GM23338 (cell line): ENCODE data around the gene IL22RA1.

Source experiments
- CREB1 ChIP-seq: fragments of 250-450 bp; sonication (Bioruptor Pico); IDR thresholded peaks from 2 replicates; pipeline ENCODE4 v1.5.0; 2020; ENCODE audit warnings: low read depth, mild to moderate bottlenecking, moderate library complexity
- CTCF ChIP-seq, 2 experiments: fragments of 200-600 bp in 1 of 2; sonication (generic) in 1 of 2; conservative IDR thresholded peaks; 2 replicates each; pipeline versions ENCODE4 v1.5.1 to v1.6.1; 2016 to 2017; ENCODE audit warnings: antibody characterized with exemption in 2 of 2, low read depth in 2 of 2, mild to moderate bottlenecking in 2 of 2, moderate library complexity in 1 of 2
- EZH2 ChIP-seq: fragments of 200-600 bp; sonication (generic); IDR thresholded peaks from one replicate; pipeline ENCODE4 v1.8.0; 2017; ENCODE audit warnings: antibody characterized with exemption, mild to moderate bottlenecking, low read depth; ENCODE audit not compliant: unreplicated experiment
- JUNB ChIP-seq: IDR thresholded peaks from one replicate; pipeline ENCODE4 v1.6.1; 2016; ENCODE audit warnings: antibody characterized with exemption; ENCODE audit not compliant: unreplicated experiment
- POLR2AphosphoS5 ChIP-seq: IDR thresholded peaks from 2 replicates; pipeline ENCODE4 v1.6.1; 2016; ENCODE audit warnings: antibody characterized with exemption, low read depth
- ZNF331 ChIP-seq: fragments of 250-450 bp; sonication (Bioruptor Pico); IDR thresholded peaks from 2 replicates; pipeline ENCODE4 v1.5.0; 2020; ENCODE audit warnings: low read depth, mild to moderate bottlenecking, moderate library complexity
- TF ChIP-seq, protein P1 (sequence below): IDR thresholded peaks from one replicate; pipeline ENCODE4 v1.6.1; 2018; ENCODE audit warnings: antibody characterized with exemption; ENCODE audit not compliant: unreplicated experiment

DNA sequence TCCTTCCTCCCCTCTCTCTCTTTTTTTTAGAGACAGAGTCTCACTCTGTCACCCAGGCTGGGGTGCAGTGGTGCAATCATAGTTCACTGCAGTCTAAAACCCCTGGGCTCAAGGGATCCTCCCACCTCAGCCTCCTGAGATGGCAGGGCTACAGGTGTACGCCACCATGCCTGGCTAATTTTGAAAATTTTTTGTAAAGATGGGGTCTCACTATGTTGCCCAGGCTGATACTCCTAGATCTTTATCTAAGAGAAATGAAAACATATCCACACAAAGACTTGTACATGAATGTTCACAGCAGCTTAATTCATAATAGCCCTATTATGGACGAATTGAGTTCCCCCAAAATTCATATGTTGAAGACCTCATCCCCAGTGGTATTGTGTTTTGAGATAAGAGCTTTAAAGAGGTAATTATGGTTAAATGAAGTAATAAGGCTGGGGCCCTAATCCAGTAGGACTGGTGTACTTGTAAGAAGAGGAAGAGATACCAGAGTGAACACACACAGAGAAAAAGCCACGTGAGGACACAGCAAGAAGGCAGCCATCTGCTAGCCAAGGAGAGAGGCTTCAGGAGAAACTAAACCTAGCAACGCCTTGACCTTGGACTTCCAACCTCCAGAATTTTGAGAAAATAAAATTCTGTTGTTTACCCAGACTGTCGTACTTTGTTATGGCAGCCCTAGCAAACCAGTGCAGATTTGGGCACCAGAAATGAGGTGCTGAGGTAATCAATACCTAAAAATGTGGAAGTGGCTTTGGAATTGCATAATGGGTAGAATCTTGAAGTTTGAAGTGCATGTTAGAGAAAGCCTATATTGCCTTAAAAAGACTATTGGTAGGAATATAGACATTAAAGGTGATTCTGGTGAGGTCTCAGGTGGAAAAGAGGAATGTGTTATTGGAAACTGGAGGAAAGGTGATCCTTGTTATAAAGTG lies 31.0 kb upstream of the IL22RA1 start:
- TF ChIP-seq CTCF (conservative IDR thresholded peaks at IDR 0.05; ENCODE audit: low read depth in 2 of 2) (no peak), POLR2AphosphoS5 (no peak), CREB1 (no peak), ZNF331 (no peak), EZH2 (no peak), JUNB (no peak)
- TF ChIP-seq, protein P1, sequence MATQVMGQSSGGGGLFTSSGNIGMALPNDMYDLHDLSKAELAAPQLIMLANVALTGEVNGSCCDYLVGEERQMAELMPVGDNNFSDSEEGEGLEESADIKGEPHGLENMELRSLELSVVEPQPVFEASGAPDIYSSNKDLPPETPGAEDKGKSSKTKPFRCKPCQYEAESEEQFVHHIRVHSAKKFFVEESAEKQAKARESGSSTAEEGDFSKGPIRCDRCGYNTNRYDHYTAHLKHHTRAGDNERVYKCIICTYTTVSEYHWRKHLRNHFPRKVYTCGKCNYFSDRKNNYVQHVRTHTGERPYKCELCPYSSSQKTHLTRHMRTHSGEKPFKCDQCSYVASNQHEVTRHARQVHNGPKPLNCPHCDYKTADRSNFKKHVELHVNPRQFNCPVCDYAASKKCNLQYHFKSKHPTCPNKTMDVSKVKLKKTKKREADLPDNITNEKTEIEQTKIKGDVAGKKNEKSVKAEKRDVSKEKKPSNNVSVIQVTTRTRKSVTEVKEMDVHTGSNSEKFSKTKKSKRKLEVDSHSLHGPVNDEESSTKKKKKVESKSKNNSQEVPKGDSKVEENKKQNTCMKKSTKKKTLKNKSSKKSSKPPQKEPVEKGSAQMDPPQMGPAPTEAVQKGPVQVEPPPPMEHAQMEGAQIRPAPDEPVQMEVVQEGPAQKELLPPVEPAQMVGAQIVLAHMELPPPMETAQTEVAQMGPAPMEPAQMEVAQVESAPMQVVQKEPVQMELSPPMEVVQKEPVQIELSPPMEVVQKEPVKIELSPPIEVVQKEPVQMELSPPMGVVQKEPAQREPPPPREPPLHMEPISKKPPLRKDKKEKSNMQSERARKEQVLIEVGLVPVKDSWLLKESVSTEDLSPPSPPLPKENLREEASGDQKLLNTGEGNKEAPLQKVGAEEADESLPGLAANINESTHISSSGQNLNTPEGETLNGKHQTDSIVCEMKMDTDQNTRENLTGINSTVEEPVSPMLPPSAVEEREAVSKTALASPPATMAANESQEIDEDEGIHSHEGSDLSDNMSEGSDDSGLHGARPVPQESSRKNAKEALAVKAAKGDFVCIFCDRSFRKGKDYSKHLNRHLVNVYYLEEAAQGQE: no peak
